HS-5 (cell line): ENCODE data around the gene EMCN.
"Not testable (repeated sequence)": the region's sequence is repeated elsewhere in the genome, so short reads cannot be mapped to it uniquely, and the experiment has no call there.

Source experiments
- DNase-seq: peaks from one replicate; pipeline ENCODE4 v3.0.0-alpha.2; 2012; ENCODE audit warnings: low read depth

EMCN gene

DNA sequence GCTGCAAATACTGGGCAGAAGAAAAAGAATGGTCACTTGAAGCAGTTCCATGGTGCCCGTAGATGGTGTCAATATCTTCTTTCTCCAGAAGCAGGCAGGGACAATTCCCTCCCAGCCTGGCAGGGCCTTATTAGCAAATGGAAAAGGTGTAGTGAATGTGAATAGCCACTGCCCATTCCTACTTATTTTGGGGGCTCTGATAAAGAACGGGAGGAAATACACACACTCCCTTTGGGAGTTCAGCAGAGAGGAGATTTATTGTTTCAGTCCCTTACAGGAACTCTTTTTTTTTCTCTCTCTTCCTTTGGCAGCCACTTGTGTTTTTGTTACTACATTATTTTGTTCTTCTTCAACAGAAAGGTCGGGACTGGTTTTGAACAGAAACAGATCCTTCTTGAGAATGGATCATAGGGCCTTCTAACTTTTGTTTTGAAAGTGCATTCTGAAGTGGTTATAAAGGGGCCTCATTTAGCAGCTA lies at the start of gene EMCN:
EMCN (minus strand) TSS at position 159 of the 478 bp plus-strand sequence; CDS start at position 51, 108 bp downstream.
- no peak for DNase-seq

GRCh38 chr4:100566396-100566795 lies 48.6 kb upstream of the EMCN start:
- DNase-seq: no peak

DNA sequence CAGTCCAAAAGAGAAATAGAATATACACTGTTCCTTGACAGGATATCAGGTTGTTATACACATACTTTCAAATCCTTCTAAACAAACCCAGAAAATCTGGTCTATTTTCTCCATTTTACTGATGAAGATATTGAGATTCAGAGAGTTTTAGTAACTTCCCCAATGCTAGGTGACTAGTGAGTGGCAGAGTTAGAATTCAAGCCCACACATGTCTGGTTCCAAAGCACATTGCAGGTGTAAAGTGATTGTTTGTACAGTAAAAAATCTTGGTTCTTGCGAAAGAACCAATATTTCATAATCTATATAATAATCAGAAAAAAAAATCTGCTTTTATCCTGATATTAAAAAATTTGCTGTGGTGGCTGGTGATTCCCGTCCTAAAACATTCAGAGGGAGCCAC lies 39.5 kb upstream of the EMCN start:
- DNase-seq: no peak

GRCh38 chr4:100555611-100556337 lies 38.0 kb upstream of the EMCN start:
- no peak for DNase-seq

DNA sequence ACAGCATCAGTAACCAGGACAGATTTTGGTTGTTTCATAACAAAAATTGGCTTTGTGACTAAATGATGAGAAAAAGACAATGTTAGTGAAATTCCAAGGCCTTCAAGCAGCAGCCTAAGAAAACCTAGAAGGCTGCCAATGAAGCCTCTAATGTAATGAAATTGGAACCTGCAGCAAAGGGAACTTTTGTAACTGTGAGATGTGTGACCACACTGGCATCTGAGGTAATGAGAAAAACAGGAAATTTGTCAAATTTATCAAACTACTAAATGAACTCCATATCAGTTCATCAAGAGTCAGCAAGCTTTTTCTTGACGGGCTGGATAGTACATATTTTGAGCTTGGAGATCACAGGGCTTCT lies 30.4 kb upstream of the EMCN start:
- no peak for DNase-seq

DNA sequence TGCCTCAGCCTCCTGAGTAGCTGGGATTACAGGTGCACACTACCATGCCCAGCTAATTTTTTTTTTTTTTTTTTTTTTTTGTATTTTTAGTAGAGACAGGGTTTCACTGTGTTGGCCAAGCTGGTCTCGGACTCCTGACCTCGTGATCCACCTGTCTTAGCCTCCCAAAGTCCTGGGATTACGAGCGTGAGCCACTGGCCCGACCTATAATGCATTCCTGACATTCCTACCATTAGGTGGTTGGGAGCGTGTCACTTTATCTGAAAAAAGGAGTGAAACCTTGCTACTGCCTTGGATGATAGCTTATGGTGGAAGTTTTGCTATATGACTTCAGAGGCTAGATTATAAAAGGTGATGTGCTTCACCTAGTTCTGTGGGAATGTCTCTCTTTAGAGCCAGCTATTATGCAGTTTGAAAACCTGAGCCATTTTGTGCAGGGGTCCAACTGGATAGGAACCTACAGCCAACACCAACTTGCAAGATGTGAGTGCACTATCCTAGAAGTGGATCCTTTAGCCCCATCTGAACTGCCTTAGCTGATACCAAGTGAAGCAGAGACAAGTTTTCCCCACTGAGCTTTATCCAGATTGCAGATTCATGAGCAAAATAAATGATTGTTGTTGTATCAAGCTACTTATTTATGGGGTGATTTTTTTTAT lies 29.8 kb upstream of the EMCN start:
- no peak for DNase-seq

DNA sequence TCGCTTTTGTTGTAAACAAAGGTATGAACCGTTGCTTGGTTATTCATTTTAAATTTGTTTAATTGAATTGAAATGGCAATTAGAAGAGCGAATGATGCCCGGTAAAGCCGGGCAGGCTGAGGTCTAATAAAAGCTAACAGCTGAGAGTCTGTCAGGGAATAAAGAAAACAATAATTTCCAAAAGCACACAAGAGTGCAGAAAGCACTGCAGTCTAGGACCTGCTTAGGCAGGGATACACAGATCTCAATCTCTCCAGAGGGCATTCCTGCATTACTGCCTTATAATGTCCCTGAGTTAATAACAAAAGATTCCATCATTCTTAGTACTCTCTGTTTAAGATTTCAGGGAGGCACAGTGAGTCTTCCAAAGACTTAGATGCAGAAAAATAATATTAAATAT lies 27.6 kb upstream of the EMCN start:
- no peak for DNase-seq

DNA sequence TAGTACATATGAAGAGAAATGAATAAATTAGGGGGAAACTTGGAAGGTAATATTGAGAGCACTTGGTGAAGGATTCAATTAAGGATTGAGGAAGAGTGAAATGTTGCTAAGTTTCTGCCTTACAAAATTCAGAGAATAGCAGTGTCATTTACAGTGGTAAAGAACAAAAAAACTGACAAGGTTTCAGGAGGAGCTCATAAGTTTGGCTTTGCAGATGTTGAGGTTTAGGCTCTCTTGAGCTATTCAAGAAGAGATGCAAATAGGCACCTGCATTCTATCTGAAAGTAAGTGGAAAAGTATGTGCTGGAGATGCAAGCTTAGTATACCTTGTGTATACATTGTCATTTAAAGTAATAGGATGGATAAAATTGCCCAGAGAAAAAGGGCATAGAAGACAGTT lies 22.3 kb upstream of the EMCN start:
- DNase-seq: no peak

DNA sequence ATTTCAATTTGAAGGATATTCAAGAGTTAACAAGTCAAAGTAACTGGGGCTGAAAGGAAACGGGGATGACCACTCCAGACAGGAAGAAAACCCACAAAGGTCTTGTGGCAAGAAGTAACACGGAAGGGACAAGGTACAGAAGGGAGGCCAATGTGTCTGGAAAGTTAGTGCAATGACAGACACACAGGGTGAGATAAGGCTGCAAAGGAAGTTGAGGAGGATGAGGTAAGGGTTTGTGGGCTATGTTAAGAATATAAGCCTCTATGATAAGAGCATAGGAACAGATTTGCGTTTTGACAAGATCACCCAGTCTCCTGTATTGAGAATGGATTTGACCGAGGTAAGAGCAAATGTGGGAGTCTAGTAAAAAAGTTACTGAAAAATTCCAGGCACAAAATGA lies 21.9 kb upstream of the EMCN start:
- no peak for DNase-seq

GRCh38 chr4:100533741-100534140 lies 15.9 kb upstream of the EMCN start:
- no peak for DNase-seq

DNA sequence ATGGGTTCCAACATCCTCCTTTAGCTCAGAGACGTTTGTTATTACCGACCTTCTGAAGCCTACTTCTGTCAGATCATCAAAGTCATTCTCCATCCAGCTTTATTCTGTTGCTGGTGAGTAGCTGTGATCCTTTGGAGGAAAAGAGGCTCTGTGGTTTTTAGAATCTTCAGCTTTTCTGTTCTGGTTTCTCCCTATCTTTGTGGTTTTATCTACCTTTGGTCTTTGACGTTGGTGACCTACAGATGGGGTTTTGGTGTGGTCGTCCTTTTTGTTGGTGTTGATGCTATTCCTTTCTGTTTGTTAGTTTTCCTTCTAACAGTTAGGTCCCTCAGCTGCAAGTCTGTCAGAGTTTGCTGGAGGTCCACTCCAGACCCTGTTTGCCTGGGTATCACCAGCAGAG lies 12.3 kb upstream of the EMCN start:
- not testable (repeated sequence) for DNase-seq

DNA sequence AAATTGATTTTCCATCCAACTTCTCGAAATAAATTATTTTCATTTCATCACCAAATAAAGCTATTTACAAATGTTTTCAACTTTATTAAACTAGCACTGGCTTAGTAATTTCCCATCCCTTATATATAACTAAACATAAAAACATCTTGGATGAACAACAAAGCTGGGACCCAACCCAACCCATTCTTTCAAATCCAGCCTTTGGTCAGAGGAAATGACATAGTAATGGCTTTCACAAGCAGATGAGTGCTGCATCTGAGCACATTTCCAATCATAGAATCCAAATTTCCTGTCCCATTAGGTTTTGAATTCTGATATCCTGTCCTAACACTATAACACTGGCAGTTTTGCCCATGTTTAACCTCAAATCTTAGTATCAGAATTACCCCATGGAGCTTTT lies 7.9 kb upstream of the EMCN start:
- DNase-seq: no peak

DNA sequence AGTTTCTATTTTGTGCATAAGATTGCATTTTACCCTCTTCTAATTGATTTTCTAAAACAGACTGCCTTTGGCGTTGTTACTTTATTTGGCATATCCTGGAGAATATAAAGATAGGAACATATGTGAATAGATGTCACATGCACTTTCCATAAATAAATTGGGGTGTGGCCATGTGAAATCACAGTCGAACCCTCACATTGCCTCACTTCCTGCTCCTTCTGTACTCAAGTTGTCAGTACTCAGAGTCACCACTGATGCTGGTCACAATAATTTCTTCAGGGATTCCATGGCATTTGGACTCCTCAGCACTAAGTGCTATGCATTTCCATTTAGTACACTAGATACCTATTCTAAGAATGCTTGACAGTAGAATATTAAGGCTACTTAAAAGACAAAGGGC lies 1.4 kb upstream of the EMCN start:
- no peak for DNase-seq

GRCh38 chr4:100516225-100516624 lies 1.6 kb downstream of the EMCN start:
- no peak for DNase-seq

DNA sequence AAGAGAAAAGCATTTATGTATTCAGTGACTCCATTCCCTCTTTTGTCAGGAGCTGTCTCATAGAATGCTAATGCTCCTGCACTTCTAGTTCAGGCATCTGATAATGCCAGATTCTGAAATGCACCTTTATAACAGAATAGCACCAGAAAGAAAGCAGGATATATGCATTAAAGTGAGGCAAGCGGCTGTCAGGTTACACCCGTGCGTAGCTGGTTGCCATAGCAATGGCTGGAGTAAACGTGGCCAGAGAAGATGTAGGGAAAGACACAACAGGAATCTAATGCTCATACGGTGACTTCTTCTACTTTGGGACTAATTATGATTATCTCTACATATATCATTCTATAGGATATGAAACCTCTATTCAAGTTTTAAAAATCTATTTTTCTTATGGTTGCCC lies 5.9 kb downstream of the EMCN start:
- no peak for DNase-seq

DNA sequence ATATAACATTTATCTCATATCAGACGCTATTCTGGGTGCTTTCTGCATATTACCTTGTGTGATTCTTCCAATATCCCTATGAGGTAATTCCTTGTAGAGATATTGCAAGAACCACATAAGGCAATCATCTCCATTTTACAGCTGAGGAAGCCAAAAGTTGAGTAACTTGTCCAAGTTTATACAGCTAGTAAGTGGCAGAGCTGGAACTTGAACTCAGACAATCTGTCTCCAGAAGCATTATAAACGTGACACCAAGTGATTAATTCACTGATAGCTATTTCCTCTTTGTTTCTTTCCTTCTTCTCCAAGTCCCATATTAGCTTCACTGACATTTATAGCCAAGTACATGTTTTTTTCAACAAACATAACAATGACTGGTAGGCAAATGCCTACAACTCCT lies 7.3 kb downstream of the EMCN start:
- no peak for DNase-seq

GRCh38 chr4:100509386-100509785 lies 8.4 kb downstream of the EMCN start:
- no peak for DNase-seq

DNA sequence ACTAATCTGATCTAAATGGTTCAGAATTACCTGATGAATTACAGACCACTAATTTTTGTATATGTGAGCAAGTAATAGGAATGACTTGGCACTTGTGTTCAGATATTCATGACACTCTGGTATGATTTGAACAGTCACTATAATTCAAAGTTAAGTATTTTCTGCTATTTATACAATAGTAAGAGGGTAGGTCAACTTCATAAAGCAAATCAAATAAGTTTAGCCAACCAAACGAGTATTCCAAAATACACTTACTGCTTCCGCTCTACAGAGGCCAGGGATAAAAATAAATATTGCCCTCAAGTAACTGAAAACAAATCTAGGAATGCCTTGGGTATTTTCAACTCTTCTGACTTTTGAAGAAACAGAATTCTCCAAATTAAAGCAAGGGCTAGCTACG lies 9.1 kb downstream of the EMCN start:
- DNase-seq: no peak

- DNase-seq: no peak
Observed at GRCh38 chr4:100504086-100504874, 13.5 kb downstream of the EMCN start.

DNA sequence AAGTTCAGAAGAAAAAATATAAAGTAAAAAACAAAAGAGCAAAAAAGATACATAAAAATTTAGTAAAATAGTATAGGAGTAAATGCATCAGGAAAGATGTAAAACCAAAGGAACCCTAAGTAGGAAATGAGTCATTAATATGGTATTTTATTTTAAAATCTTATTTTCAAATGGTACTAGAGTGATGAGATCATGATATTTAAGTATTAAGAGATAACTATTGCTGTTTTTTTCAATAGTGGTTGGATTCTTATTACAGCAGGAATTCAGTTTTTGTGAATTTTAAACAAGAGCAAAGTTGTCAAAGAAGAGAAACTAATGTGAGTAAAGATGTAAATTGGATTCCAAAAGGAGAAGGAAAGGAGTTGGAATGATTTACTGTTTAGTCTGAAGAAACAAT lies 20.0 kb downstream of the EMCN start:
- DNase-seq: no peak

DNA sequence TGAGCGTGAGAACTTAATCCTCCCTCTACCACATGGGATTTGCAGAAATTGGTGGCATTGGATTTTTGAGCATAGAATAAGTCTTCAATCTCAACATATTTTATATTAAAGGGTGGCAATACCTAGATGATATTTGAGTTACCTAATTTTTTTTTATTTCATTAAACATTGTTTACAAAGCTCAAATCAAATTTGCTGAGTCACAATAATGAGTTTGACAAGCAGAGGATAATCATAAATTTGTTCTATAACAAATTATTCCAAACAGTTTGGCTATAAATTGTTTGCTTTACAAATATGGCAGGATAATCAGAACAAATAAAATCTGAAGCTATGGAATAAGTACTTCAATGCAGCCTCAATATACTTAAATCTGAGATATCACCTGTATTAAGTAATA lies 22.7 kb downstream of the EMCN start:
- no peak for DNase-seq

GRCh38 chr4:100494166-100494565 lies 23.7 kb downstream of the EMCN start:
- no peak for DNase-seq

DNA sequence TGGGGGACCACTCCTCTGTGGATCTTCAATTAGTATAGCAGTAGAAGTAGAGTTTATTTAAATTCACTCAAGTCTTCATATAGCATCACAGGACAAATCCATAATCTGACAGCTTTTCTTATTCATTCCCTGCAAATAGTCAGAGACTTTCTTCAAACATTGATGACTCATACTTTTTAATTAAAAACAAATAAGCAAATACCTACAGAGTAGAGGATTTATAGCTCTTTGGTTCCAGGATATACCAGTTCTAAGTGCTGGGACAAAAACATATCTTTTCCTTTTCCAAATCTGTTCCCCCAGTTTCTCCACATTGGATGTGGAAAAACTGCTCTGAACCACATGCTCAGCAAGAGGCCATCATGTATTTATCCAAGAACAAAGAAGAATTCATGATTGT lies 24.1 kb downstream of the EMCN start:
- no peak for DNase-seq
